NCI-H2227 (cell line): ENCODE data around the gene ANKRD65.
A peak's percentile ranks its signal among the peaks of the same experiment; 100 is the strongest.
"Not testable (repeated sequence)": the region's sequence is repeated elsewhere in the genome, so short reads cannot be mapped to it uniquely, and the experiment has no call there.

Experiments
- DNase-seq: peaks from one replicate; lab custom pipeline; 2025; ENCODE audit not compliant: unreplicated experiment; lab: John Stamatoyannopoulos, UW

Gene ANKRD65

GRCh38 chr1:1399187-1399871, 21.7 kb downstream of the ANKRD65 start, which contains the start of gene CCNL2:
TSS of gene CCNL2 (minus strand) at chr1:1399335. CDS start at chr1:1399306, 29 bp downstream.
- DNase-seq, result peak; percentile 99

GRCh38 chr1:1398677-1399186, 22.3 kb downstream of the ANKRD65 start:
- no peak for DNase-seq

DNA sequence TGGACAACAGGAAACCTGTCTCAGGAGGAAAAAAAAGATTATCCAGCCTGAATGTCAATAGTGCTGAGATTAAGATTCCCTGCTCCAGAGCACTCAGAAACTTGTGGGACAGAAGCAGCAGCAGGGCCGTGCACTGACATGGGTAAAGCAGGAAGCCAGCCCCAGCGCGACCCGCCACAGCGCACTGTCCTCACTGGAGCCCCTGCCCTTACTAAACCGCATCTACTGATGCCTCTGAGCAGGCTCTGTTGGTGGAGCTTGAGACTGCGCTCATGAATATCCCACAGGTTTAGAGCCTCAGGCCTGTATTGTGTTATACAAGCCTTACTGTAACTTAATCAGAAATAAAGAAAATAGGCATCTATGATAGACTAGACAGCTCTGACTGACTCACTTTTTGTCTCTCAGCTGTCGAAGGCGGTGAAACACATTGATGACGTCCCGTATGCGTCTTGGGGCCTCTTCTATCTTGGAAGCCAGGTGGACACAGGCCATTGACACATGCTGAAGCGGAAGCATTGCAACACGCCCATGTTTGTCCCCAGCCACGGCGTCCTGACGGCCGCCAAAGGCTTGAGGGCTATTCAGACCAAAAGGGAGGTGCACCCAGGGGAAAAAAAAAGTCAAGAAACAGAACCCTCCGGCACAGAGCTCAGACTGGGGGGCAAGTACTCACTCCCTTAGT, 23.1 kb downstream of the ANKRD65 start:
- DNase-seq, result no peak

GRCh38 chr1:1395166-1395565, 25.9 kb downstream of the ANKRD65 start:
- DNase-seq, result no peak

DNA sequence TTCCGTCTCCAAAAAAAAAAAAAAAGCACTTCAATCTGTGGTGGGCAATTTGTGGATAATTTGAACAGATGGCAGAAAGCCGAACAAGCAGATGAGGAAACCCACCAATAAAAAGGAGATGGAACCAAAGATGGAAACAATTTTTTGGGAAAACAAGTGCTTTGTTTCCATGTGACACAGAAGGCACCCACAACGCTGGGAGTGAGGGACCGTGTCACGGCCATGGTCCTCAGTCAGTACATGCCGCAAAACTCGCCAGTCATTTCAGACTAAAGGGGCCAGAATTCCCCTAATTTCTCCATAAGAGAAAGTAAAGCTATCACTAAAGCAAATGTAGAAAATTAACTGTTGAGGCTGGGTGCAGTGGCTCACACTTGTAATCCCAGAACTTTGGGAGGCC, 27.0 kb downstream of the ANKRD65 start:
- DNase-seq, result no peak

DNA sequence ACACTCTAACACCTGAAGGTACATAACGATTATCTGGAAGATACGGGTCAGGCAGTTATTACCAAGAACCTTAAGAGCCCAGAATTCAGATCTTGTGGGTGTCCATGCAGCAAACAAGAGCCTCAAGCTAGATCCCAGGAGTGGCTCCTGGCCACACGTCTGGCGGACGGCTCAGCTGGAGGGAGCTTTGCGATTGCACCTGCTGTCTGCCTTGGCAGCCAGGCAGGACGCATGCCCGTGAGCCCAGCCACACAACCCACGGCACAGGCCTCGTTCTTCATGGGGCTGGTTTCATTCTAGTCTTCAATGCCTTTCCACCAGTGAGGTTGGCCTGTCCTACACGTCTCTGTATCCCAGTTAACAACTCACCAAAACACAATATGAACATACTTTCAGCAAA, 27.6 kb downstream of the ANKRD65 start:
- DNase-seq, result no peak

DNA sequence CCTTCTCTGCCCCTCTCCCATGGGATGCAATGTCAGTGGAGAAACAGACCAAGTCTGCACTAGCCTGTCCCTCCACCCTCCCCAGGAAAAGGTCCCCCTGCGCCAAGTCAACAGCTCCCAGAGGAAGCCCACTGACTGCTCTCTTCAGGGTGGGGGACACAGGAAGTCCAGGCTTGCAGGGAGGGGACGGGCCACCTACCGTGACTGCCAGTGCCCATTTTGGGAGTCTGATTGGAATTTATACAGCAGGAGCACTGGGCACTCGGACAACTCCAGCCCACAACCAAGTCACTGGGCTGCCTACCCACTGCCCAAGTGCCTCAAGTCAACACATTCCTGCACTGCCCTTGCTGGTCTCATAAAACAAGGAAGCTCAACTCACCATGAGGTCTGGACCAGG, 28.1 kb downstream of the ANKRD65 start:
- DNase-seq, result no peak

- DNase-seq, result no peak
Measured at GRCh38 chr1:1391225-1391624, 29.9 kb downstream of the ANKRD65 start.

DNA sequence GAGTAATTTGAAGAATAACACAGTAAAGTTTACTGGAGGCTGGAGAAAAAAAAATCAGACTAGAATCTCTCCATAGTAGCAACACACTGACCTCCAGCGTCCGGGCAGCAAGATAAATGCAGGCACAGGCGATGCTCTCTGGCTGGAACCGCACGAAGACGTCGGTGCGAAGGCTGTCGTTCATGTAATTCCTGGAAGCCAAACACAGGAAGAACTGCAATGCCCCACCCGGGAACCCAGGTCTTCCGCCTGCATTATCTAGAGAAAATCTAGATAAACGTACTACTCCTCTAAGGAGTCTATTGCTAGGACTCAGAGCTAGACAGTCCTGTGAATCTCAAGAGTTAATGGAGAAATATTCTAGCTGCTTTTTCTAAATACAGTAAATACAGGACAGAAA, 30.4 kb downstream of the ANKRD65 start:
- no peak for DNase-seq

DNA sequence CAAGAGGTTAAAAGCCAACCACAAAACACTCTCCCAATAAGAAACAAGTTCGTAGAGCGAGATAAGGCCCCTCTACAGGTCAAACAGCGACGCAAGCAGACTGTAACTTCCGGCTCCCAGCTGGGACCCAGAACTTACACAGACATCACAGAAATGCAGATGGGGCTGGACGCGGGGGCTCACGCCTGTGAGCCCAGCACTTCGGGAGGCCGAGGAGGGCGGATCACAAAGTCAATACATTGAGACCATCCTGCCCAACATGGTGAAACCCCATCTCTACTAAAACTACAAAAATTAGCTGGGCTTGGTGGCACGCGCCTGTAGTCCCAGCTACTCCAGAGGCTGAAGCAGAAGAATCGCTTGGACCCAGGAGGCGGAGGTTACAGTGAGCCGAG, 33.0 kb downstream of the ANKRD65 start:
- DNase-seq, result no peak

- DNase-seq, result no peak
Measured at GRCh38 chr1:1387098-1388077, 33.7 kb downstream of the ANKRD65 start.

DNA sequence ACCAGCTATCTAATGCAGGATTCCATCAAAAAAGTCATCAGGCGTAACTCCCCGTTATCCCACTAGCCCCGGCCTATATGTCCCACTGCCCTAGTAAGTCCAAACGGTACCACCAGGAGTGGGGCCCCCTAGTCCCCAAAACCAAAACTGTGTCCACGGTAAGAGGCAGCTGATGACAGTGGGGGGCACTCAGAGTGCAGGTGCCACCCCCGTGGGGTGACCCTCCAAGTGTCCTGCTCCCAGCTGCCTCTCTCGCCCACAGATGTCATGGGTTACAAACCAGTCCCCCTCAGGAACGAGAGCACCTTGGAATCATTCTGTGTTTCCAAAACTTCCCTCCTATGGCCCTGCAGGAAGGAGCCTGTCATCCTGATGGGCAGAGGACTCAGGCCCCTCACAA, 35.1 kb downstream of the ANKRD65 start:
- no peak for DNase-seq

DNA sequence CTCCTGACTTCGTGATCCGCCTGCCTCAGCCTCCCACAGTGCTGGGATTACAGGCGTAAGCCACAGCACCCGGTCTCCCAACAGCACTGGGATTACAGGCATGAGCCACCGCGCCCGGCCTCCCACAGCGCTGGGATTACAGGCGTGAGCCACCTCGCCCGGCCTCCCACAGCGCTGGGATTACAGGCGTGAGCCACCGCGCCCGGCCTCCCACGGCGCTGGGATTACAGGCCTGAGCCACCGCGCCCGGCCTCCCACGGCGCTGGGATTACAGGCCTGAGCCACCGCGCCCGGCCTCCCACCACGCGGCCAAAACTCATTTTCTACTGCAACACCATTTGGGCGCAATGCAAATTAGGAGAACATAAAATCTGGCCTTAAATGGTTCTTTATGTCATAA, 35.7 kb downstream of the ANKRD65 start:
- not testable (repeated sequence) for DNase-seq

GRCh38 chr1:1381294-1381693, 39.8 kb downstream of the ANKRD65 start:
- DNase-seq, result no peak

DNA sequence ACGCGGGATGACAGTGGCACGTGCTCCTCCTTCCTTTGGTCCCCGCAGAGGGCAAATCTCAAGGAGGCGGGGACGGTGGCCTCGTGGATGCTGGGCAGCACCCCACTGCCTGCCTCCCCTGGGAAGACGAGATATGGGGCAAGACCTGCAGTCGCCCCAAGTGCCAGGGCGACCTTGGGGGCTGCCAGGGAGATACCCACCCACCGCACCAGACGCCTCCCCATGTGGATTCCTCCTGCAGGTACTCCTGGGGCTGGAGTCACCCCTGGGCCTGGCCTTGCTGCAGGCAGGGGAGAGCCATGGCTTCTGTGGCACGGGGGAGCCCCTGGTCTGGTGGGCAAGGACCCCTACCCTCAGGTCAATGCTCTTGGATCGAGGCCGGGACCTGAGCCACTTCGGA, 40.2 kb downstream of the ANKRD65 start:
- no peak for DNase-seq

DNA sequence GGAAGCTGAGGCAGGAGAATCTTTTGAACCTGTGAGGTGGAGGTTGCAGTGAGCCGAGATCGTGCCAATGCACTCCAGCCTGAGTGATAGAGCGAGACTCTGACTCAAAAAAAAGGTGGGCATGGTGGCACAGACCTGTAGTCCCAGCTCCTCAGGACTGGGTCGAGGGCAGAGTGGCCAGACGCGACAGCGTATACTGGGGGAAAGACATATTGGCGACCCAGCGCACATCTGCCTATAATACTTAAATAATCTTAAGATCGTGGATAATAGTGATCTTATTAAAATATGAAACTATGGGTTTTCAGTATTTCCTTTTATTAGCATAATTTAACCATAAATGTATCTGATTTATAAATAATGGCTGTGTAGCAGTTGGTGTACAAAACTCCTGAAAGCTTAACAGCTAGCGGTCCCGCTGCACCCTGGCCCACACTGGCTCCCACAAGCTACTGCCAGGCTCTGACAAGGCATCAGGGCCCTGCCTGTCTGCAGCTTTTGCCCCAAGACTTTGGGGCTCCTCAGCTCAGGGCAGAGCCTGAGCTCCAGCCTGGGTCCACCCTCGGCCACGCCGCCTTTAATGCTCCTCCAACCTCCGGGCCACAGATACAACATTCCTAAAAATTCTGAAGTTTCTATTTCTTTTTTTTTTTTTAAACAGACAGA, 43.4 kb downstream of the ANKRD65 start:
- DNase-seq, result no peak

DNA sequence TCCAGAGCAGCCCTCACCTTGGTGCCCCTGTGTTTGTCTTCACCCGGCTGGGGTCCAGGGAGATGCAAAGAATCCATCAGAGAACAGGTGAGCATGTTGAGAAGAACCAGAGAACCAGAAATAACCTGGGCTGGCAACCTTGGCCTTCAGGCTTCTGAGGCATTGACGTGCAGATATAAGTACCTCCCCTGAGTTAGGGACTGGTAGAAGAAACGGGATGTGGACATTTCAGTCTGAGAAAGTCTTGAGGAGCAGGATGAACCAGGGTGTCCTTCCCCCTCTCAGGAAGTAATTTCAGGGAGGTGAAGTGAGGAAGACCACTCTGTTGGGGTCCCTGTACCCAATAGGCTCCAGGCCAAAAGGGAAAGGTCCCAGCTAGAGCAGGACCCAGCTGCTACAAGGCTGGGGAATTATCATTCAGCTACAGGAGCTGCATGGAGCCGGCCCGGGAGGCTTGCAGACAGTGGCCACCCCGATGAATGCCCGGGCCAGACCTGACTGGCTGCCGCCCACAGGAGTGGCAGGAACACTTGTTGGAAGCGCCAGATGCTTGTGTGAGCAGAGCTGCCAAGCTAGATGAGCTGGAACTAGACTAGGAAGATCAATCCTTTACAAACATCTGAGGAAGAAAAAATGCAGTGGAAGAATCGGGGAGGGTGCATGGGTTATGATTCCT, 44.4 kb downstream of the ANKRD65 start:
- DNase-seq, result no peak

GRCh38 chr1:1374929-1375662, 46.0 kb downstream of the ANKRD65 start, which contains the start of gene AURKAIP1:
TSS of gene AURKAIP1 (minus strand) at chr1:1375207. CDS start at chr1:1374756, 451 bp downstream.
- DNase-seq, result peak; percentile 100

DNA sequence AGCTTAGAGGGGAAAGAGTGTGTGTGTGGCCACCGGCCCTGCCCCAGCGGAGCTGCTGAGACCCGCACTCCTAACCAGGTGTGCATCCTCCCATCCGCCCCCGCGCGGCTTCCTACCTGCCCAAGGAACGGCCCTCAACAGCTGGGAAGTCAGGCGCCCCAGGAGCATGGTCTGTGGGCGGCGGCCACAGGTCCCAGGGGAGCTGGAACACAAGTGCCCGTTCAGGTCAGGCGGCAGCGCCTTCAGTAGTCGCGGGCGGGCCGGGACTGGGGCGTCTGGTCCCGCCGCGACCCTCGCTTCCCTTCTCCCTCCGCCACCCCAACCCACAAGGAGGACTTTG, 46.5 kb downstream of the ANKRD65 start:
- no peak for DNase-seq
